ENCODE results near the gene HSFX2. TPM values are rescaled to one million over a fixed set of nuclear protein-coding genes. Genes with fewer than 3 reads are reported as not detected.
"Not testable (repeated sequence)": the region's sequence is repeated elsewhere in the genome, so short reads cannot be mapped to it uniquely, and the experiment has no call there.

The HSFX2 gene
- total and polyA plus RNA-seq, 2 donors (not counting 1 experiment from before 2014, with no cell fraction given) = 0.26 to 0.50 TPM

DNA sequence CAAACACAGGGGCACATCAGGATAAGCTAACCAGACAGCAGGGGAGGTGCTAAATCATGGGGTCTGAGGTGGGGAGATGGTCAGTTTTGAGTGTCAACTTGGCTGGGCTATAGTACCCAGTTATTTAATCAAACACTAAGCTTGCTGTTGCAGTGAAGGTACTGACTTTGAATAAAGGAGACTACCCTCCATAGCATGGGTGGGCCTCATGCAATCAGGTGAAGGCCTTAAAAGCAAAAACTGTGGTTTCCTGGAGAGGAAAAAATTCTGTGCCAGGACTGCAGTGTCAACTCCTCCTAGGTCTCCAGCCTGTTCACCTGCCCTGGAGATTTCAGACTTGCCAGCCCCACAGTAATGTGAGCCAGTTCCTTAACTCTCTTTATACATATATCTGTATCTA, 12.6 kb upstream of the HSFX2 start:
- H4K20me1 ChIP-seq (ENCODE audit: control insufficient read depth, extremely low read depth, insufficient read depth, low read length) = no peaks in the 10 kb centered on the region
- no peaks in the 10 kb centered on the region for H3K27me3 ChIP-seq (ENCODE audit: control insufficient read depth, insufficient read depth, low read length)
- no peak overlapping the region for H3K4me2 ChIP-seq (ENCODE audit: extremely low read depth, insufficient read depth, low read length)
- H3K9ac ChIP-seq (ENCODE audit: insufficient read depth, low read length) = no peak overlapping the region
- H2AFZ ChIP-seq (ENCODE audit: low read length) = no peak overlapping the region
- no peaks in the 10 kb centered on the region for H3K36me3 ChIP-seq (ENCODE audit: control insufficient read depth, insufficient read depth, low read length)
- no peaks in the 10 kb centered on the region for H3K79me2 ChIP-seq (ENCODE audit: control insufficient read depth, insufficient read depth, low read length)
- no peaks in the 10 kb centered on the region for H3K4me1 ChIP-seq (ENCODE audit: control insufficient read depth, extremely low read depth, insufficient read depth, low read length)
- TF ChIP-seq EZH2 (IDR thresholded peaks at IDR 0.05; ENCODE audit: low read length, missing control alignments) = no peak
- TF ChIP-seq, protein P1, sequence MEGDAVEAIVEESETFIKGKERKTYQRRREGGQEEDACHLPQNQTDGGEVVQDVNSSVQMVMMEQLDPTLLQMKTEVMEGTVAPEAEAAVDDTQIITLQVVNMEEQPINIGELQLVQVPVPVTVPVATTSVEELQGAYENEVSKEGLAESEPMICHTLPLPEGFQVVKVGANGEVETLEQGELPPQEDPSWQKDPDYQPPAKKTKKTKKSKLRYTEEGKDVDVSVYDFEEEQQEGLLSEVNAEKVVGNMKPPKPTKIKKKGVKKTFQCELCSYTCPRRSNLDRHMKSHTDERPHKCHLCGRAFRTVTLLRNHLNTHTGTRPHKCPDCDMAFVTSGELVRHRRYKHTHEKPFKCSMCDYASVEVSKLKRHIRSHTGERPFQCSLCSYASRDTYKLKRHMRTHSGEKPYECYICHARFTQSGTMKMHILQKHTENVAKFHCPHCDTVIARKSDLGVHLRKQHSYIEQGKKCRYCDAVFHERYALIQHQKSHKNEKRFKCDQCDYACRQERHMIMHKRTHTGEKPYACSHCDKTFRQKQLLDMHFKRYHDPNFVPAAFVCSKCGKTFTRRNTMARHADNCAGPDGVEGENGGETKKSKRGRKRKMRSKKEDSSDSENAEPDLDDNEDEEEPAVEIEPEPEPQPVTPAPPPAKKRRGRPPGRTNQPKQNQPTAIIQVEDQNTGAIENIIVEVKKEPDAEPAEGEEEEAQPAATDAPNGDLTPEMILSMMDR (conservative IDR thresholded peaks at IDR 0.05 in 1 of 2, IDR thresholded peaks at IDR 0.05 in 1 of 2; ENCODE audit: low read depth in 1 of 2, low read length in 2 of 2) = no peak
- no peak for DNase-seq (ENCODE audit: low read depth in 2 of 2)
- H3K4me3 ChIP-seq (replicated peaks in 1 of 4; ENCODE audit: control extremely low read depth in 1 of 4, insufficient read depth in 1 of 4, low read depth in 3 of 4, low read length in 4 of 4) = no peak overlapping the region
- no peak overlapping the region for H3K27ac ChIP-seq (ENCODE audit: insufficient read depth, low read length)
- no peaks in the 10 kb centered on the region for H3K9me3 ChIP-seq (ENCODE audit: control insufficient read depth, insufficient read depth, low read depth, low read length)

DNA sequence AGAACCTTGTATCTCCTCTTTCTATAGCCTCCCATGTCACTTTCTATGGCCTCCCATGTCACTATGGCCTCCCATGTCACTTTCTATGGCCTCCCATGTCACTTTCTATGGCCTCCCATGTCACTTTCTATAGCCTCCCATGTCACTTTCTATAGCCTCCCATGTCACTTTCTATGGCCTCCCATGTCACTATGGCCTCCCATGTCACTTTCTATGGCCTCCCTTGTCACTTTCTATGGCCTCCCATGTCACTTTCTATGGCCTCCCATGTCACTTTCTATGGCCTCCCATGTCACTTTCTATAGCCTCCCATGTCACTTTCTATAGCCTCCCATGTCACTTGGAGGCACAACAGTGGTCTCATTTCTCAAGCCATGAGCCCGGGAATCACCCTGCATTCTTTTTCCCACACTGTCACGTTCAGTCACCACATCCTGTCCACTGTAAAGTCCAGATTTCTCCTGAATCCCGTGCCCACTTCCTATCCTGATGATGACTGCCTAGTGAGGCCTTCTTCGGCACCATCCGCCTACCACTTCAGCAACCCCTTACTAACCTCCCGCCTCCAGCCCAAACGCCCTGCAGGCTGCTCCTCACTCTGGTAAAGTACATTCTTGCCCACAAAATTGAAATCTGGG, 10.3 kb upstream of the HSFX2 start:
- H3K9ac ChIP-seq (ENCODE audit: insufficient read depth, low read length); H3K79me2 ChIP-seq (ENCODE audit: control insufficient read depth, insufficient read depth, low read length); H3K4me2 ChIP-seq (ENCODE audit: extremely low read depth, insufficient read depth, low read length); H3K27me3 ChIP-seq (ENCODE audit: control insufficient read depth, insufficient read depth, low read length); H3K36me3 ChIP-seq (ENCODE audit: control insufficient read depth, insufficient read depth, low read length); H2AFZ ChIP-seq (ENCODE audit: low read length); H3K9me3 ChIP-seq (ENCODE audit: control insufficient read depth, insufficient read depth, low read depth, low read length); H4K20me1 ChIP-seq (ENCODE audit: control insufficient read depth, extremely low read depth, insufficient read depth, low read length); H3K4me3 ChIP-seq (replicated peaks in 1 of 4; ENCODE audit: control extremely low read depth in 1 of 4, insufficient read depth in 1 of 4, low read depth in 3 of 4, low read length in 4 of 4); H3K4me1 ChIP-seq (ENCODE audit: control insufficient read depth, extremely low read depth, insufficient read depth, low read length); H3K27ac ChIP-seq (ENCODE audit: insufficient read depth, low read length): not testable (repeated sequence)
- DNase-seq (ENCODE audit: low read depth in 2 of 2) = peak in 1 of 2 donors; percentile 10

DNA sequence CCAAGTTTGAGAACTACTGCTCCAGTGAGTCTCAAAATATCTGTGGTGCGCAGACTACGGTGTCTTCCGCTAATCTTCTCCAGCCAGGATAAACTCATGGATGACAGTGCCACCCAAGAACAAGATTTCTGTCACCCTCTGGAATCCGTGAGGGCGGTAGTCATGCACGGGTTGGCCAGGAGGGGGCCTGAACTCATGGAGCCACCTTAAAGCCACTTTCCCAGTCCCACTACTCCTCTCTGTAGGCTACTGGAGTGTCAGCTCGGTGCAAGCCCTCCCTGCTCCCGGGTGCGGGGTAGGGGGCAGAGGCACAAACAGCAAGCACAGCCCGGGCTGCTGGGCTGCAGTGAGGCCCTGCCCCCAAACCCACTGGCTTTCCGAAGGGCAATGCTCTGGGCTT, 3.5 kb upstream of the HSFX2 start:
- not testable (repeated sequence) for H4K20me1 ChIP-seq (ENCODE audit: control insufficient read depth, extremely low read depth, insufficient read depth, low read length); H3K27me3 ChIP-seq (ENCODE audit: control insufficient read depth, insufficient read depth, low read length); H3K36me3 ChIP-seq (ENCODE audit: control insufficient read depth, insufficient read depth, low read length); H3K79me2 ChIP-seq (ENCODE audit: control insufficient read depth, insufficient read depth, low read length); H3K9me3 ChIP-seq (ENCODE audit: control insufficient read depth, insufficient read depth, low read depth, low read length); H3K27ac ChIP-seq (ENCODE audit: insufficient read depth, low read length); H3K4me2 ChIP-seq (ENCODE audit: extremely low read depth, insufficient read depth, low read length); DNase-seq (ENCODE audit: low read depth in 2 of 2); H2AFZ ChIP-seq (ENCODE audit: low read length); H3K9ac ChIP-seq (ENCODE audit: insufficient read depth, low read length); H3K4me3 ChIP-seq (replicated peaks in 1 of 4; ENCODE audit: control extremely low read depth in 1 of 4, insufficient read depth in 1 of 4, low read depth in 3 of 4, low read length in 4 of 4); H3K4me1 ChIP-seq (ENCODE audit: control insufficient read depth, extremely low read depth, insufficient read depth, low read length)

DNA sequence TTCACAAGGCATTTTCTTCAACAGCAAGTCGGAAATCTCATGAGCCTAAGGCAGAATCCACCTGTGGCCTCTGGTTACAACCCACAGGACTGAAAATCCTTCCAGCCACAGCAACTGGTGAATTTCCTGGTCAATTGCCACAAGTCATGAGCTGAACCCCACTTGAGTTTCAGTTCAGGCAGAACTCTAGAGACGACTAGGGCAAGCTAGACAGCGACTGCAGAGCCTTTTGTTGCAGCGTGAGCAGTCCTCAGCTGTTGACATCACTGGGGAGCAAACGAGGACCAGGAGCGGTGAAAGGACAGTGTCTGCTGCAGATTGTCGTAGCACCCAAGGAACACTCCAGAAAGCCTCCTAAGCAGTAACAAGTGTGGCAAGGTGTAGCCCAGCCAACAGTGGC, 829 bp upstream of the HSFX2 start:
- not testable (repeated sequence) for H3K27ac ChIP-seq (ENCODE audit: insufficient read depth, low read length); H3K79me2 ChIP-seq (ENCODE audit: control insufficient read depth, insufficient read depth, low read length); H3K27me3 ChIP-seq (ENCODE audit: control insufficient read depth, insufficient read depth, low read length); H4K20me1 ChIP-seq (ENCODE audit: control insufficient read depth, extremely low read depth, insufficient read depth, low read length); DNase-seq (ENCODE audit: low read depth in 2 of 2); H3K4me2 ChIP-seq (ENCODE audit: extremely low read depth, insufficient read depth, low read length); H3K4me3 ChIP-seq (replicated peaks in 1 of 4; ENCODE audit: control extremely low read depth in 1 of 4, insufficient read depth in 1 of 4, low read depth in 3 of 4, low read length in 4 of 4); H3K36me3 ChIP-seq (ENCODE audit: control insufficient read depth, insufficient read depth, low read length); H3K4me1 ChIP-seq (ENCODE audit: control insufficient read depth, extremely low read depth, insufficient read depth, low read length); H2AFZ ChIP-seq (ENCODE audit: low read length); H3K9ac ChIP-seq (ENCODE audit: insufficient read depth, low read length); H3K9me3 ChIP-seq (ENCODE audit: control insufficient read depth, insufficient read depth, low read depth, low read length)

DNA sequence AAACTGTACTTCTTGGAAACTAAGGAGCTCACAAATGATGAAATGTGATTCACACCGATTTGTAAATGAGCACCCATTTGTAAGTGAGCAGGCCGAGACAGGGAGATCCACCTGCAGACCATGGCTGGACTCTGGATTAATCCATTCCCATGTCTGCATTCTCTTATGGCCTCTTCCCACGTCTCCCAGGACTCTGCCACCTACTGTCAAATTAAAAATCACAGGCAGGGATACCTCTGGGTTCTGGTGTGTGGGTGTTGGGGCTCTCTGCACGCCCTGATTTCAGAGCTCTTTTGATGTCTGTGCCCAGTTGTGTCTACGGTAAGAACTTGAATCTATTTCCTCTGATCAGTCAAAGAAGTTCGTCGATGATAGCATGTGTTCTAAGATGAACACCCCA, 4.1 kb downstream of the HSFX2 start:
- H3K4me3 ChIP-seq (replicated peaks in 1 of 4; ENCODE audit: control extremely low read depth in 1 of 4, insufficient read depth in 1 of 4, low read depth in 3 of 4, low read length in 4 of 4); H3K9ac ChIP-seq (ENCODE audit: insufficient read depth, low read length); H4K20me1 ChIP-seq (ENCODE audit: control insufficient read depth, extremely low read depth, insufficient read depth, low read length); DNase-seq (ENCODE audit: low read depth in 2 of 2); H3K4me2 ChIP-seq (ENCODE audit: extremely low read depth, insufficient read depth, low read length); H3K27me3 ChIP-seq (ENCODE audit: control insufficient read depth, insufficient read depth, low read length); H3K79me2 ChIP-seq (ENCODE audit: control insufficient read depth, insufficient read depth, low read length); H3K9me3 ChIP-seq (ENCODE audit: control insufficient read depth, insufficient read depth, low read depth, low read length); H3K36me3 ChIP-seq (ENCODE audit: control insufficient read depth, insufficient read depth, low read length); H3K4me1 ChIP-seq (ENCODE audit: control insufficient read depth, extremely low read depth, insufficient read depth, low read length); H2AFZ ChIP-seq (ENCODE audit: low read length); H3K27ac ChIP-seq (ENCODE audit: insufficient read depth, low read length): not testable (repeated sequence)

DNA sequence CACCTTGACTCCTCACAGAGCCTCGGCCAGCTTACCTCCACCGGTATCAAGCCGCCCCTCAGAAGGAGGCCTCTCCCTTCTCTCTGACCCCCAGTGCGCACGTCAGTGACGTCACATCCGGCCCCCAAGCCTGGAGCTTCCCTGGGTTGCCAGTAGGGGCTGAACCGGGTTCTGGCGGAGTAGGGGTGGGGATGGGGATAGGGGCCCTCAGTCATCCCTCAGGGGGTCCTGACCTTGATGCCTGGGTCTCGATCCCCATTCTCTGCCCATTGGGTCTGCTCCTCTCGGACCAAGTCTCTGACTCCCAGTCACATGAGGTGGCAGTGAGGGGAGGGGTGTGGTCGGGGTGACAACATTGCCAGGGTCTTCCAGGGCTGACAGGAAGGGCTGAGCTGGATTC, 7.8 kb downstream of the HSFX2 start, which contains the start of gene MAGEA9B:
Gene MAGEA9B, minus strand, starts transcription at position 101 of the 400 bp plus-strand sequence. CDS start 4,280 bp downstream, outside the sequence.
- H3K36me3 ChIP-seq (ENCODE audit: control insufficient read depth, insufficient read depth, low read length); H3K4me3 ChIP-seq (replicated peaks in 1 of 4; ENCODE audit: control extremely low read depth in 1 of 4, insufficient read depth in 1 of 4, low read depth in 3 of 4, low read length in 4 of 4); H3K4me2 ChIP-seq (ENCODE audit: extremely low read depth, insufficient read depth, low read length); H3K9ac ChIP-seq (ENCODE audit: insufficient read depth, low read length); H3K9me3 ChIP-seq (ENCODE audit: control insufficient read depth, insufficient read depth, low read depth, low read length); H3K4me1 ChIP-seq (ENCODE audit: control insufficient read depth, extremely low read depth, insufficient read depth, low read length); H3K27me3 ChIP-seq (ENCODE audit: control insufficient read depth, insufficient read depth, low read length); DNase-seq (ENCODE audit: low read depth in 2 of 2); H2AFZ ChIP-seq (ENCODE audit: low read length); H3K79me2 ChIP-seq (ENCODE audit: control insufficient read depth, insufficient read depth, low read length); H3K27ac ChIP-seq (ENCODE audit: insufficient read depth, low read length); H4K20me1 ChIP-seq (ENCODE audit: control insufficient read depth, extremely low read depth, insufficient read depth, low read length): not testable (repeated sequence)

All from fibroblast of lung (primary cell).